Measurements from ENCODE around the gene LAMP5.
A peak's percentile ranks its signal among the peaks of the same experiment; 100 is the strongest.

The LAMP5 gene

GRCh38 chr20:9514461-9515213 is at the start of gene LAMP5:
Gene LAMP5 (plus strand): TSS chr20:9514590. CDS start chr20:9514853, 263 bp downstream.
- no peak for DNase-seq

- DNase-seq = no peak
These were observed 46.4 kb upstream of the LAMP5 start for GRCh38 chr20:9467995-9468394.

- DNase-seq = no peak
These were observed 39.5 kb upstream of the LAMP5 start for GRCh38 chr20:9474835-9475415.

GRCh38 chr20:9475456-9475855 is 38.9 kb upstream of the LAMP5 start:
- no peak for DNase-seq

GRCh38 chr20:9476174-9476573 is 38.2 kb upstream of the LAMP5 start:
- no peak for DNase-seq

- no peak for DNase-seq
These were observed 37.8 kb upstream of the LAMP5 start for GRCh38 chr20:9476637-9477036.

GRCh38 chr20:9478771-9479170 is 35.6 kb upstream of the LAMP5 start:
- DNase-seq = no peak

GRCh38 chr20:9480066-9480465 is 34.3 kb upstream of the LAMP5 start:
- peak; percentile 51 for DNase-seq

GRCh38 chr20:9482180-9482579 is 32.2 kb upstream of the LAMP5 start:
- no peak for DNase-seq

GRCh38 chr20:9483131-9483530 is 31.3 kb upstream of the LAMP5 start:
- no peak for DNase-seq

- DNase-seq = peak; percentile 39
These were observed 28.6 kb upstream of the LAMP5 start for GRCh38 chr20:9485614-9486340.

- no peak for DNase-seq
These were observed 27.2 kb upstream of the LAMP5 start for GRCh38 chr20:9487231-9487630.

- DNase-seq = no peak
These were observed 26.3 kb upstream of the LAMP5 start for GRCh38 chr20:9488063-9488462.

GRCh38 chr20:9490161-9490560 is 24.2 kb upstream of the LAMP5 start:
- no peak for DNase-seq

- no peak for DNase-seq
These were observed 23.8 kb upstream of the LAMP5 start for GRCh38 chr20:9490631-9491030.

GRCh38 chr20:9491324-9491723 is 23.1 kb upstream of the LAMP5 start:
- DNase-seq = no peak

GRCh38 chr20:9492067-9492466 is 22.3 kb upstream of the LAMP5 start:
- DNase-seq = no peak

GRCh38 chr20:9493803-9494202 is 20.6 kb upstream of the LAMP5 start:
- no peak for DNase-seq

GRCh38 chr20:9495701-9496100 is 18.7 kb upstream of the LAMP5 start:
- no peak for DNase-seq

GRCh38 chr20:9496155-9496554 is 18.2 kb upstream of the LAMP5 start:
- no peak for DNase-seq

- DNase-seq = no peak
These were observed 16.1 kb upstream of the LAMP5 start for GRCh38 chr20:9498322-9498721.

GRCh38 chr20:9499126-9499899 is 15.1 kb upstream of the LAMP5 start:
- no peak for DNase-seq

GRCh38 chr20:9500121-9500520 is 14.3 kb upstream of the LAMP5 start:
- DNase-seq = no peak
